Spleen (tissue), 7 donors: Measurements from ENCODE around the gene IGSF21.

Source experiments
- POLR2A ChIP-seq, 3 donors: fragments of 450-650 bp; IDR thresholded peaks; one replicate each; pipeline ENCODE4 v1.5.1; 2017; ENCODE audit warnings: antibody characterized with exemption in 3 of 3, mild to moderate bottlenecking in 1 of 3
- POLR2AphosphoS5 ChIP-seq, 3 donors: sonication (generic); formaldehyde crosslinking; IDR thresholded peaks; one replicate each; pipeline ENCODE4 v1.5.1; 2017; ENCODE audit warnings: antibody characterized with exemption in 3 of 3
- TF ChIP-seq, protein P1 (sequence below), 11 experiments: fragments of 200-600 bp in 7 of 11; fragments of 450-650 bp in 4 of 11; sonication (generic) in 4 of 11; IDR thresholded peaks in 8 of 11; conservative IDR thresholded peaks in 3 of 11; 1 replicate in 7 of 11; 2 replicates in 4 of 11; pipeline versions ENCODE4 v1.4.0 to v1.8.0; 2016 to 2021; ENCODE audit warnings: antibody characterized with exemption in 11 of 11, inconsistent platforms in 4 of 11, mild to moderate bottlenecking in 1 of 11
- donor health status: DM: no; HTN: no; CAD: no; lungs with moderate emphysema.
- donor health status: DM: no; HTN: no; CAD: no.
- donor health status: DM: no; HTN: no; CAD: no.

GRCh38 chr1:18293291-18293690, 185.7 kb downstream of the IGSF21 start:
- TF ChIP-seq POLR2A (IDR thresholded peaks at IDR 0.05) = no peak
- TF ChIP-seq, protein P1, sequence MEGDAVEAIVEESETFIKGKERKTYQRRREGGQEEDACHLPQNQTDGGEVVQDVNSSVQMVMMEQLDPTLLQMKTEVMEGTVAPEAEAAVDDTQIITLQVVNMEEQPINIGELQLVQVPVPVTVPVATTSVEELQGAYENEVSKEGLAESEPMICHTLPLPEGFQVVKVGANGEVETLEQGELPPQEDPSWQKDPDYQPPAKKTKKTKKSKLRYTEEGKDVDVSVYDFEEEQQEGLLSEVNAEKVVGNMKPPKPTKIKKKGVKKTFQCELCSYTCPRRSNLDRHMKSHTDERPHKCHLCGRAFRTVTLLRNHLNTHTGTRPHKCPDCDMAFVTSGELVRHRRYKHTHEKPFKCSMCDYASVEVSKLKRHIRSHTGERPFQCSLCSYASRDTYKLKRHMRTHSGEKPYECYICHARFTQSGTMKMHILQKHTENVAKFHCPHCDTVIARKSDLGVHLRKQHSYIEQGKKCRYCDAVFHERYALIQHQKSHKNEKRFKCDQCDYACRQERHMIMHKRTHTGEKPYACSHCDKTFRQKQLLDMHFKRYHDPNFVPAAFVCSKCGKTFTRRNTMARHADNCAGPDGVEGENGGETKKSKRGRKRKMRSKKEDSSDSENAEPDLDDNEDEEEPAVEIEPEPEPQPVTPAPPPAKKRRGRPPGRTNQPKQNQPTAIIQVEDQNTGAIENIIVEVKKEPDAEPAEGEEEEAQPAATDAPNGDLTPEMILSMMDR (IDR thresholded peaks at IDR 0.05 in 8 of 11, conservative IDR thresholded peaks at IDR 0.05 in 3 of 11) = no peak
- no peak for TF ChIP-seq POLR2AphosphoS5 (IDR thresholded peaks at IDR 0.05)
